ENCODE results near the gene EPS8L3. TPM values are rescaled to one million over a fixed set of nuclear protein-coding genes. Genes with fewer than 3 reads are reported as not detected.

The EPS8L3 gene
- total and polyA plus RNA-seq, 4 donors = 0.09 to 0.38 (median 0.15) TPM; not detected in 1

- no peaks in the 10 kb centered on the region for H3K27me3 ChIP-seq (ENCODE audit: control insufficient read depth in 4 of 4, insufficient read depth in 4 of 4, low read length in 3 of 4)
- WGBS = 91% methylated on average over 1 of the region's 1 CpG
- no peak for DNase-seq (ENCODE audit: low spot score)
- TF ChIP-seq SP1 (IDR thresholded peaks at IDR 0.05) = no peak
- no peak for TF ChIP-seq HNF4G (IDR thresholded peaks at IDR 0.05)
- no peak for TF ChIP-seq FOXA2 (IDR thresholded peaks at IDR 0.05)
- TF ChIP-seq GABPA (IDR thresholded peaks at IDR 0.05 in 1 of 2, conservative IDR thresholded peaks at IDR 0.05 in 1 of 2) = no peak
- TF ChIP-seq FOXA1 (IDR thresholded peaks at IDR 0.05) = no peak
- no peak for TF ChIP-seq NR2F2 (IDR thresholded peaks at IDR 0.05)
- no peak for TF ChIP-seq RAD21 (IDR thresholded peaks at IDR 0.05)
- TF ChIP-seq, protein P1, sequence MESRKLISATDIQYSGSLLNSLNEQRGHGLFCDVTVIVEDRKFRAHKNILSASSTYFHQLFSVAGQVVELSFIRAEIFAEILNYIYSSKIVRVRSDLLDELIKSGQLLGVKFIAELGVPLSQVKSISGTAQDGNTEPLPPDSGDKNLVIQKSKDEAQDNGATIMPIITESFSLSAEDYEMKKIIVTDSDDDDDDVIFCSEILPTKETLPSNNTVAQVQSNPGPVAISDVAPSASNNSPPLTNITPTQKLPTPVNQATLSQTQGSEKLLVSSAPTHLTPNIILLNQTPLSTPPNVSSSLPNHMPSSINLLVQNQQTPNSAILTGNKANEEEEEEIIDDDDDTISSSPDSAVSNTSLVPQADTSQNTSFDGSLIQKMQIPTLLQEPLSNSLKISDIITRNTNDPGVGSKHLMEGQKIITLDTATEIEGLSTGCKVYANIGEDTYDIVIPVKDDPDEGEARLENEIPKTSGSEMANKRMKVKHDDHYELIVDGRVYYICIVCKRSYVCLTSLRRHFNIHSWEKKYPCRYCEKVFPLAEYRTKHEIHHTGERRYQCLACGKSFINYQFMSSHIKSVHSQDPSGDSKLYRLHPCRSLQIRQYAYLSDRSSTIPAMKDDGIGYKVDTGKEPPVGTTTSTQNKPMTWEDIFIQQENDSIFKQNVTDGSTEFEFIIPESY (IDR thresholded peaks at IDR 0.05) = no peak
- TF ChIP-seq, protein P2, sequence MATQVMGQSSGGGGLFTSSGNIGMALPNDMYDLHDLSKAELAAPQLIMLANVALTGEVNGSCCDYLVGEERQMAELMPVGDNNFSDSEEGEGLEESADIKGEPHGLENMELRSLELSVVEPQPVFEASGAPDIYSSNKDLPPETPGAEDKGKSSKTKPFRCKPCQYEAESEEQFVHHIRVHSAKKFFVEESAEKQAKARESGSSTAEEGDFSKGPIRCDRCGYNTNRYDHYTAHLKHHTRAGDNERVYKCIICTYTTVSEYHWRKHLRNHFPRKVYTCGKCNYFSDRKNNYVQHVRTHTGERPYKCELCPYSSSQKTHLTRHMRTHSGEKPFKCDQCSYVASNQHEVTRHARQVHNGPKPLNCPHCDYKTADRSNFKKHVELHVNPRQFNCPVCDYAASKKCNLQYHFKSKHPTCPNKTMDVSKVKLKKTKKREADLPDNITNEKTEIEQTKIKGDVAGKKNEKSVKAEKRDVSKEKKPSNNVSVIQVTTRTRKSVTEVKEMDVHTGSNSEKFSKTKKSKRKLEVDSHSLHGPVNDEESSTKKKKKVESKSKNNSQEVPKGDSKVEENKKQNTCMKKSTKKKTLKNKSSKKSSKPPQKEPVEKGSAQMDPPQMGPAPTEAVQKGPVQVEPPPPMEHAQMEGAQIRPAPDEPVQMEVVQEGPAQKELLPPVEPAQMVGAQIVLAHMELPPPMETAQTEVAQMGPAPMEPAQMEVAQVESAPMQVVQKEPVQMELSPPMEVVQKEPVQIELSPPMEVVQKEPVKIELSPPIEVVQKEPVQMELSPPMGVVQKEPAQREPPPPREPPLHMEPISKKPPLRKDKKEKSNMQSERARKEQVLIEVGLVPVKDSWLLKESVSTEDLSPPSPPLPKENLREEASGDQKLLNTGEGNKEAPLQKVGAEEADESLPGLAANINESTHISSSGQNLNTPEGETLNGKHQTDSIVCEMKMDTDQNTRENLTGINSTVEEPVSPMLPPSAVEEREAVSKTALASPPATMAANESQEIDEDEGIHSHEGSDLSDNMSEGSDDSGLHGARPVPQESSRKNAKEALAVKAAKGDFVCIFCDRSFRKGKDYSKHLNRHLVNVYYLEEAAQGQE (IDR thresholded peaks at IDR 0.05) = no peak
- TF ChIP-seq, protein P3, sequence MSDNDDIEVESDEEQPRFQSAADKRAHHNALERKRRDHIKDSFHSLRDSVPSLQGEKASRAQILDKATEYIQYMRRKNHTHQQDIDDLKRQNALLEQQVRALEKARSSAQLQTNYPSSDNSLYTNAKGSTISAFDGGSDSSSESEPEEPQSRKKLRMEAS (IDR thresholded peaks at IDR 0.05) = no peak
- TF ChIP-seq EGR1 (IDR thresholded peaks at IDR 0.05; ENCODE audit: low read depth in 2 of 2) = no peak
- TF ChIP-seq YY1 (IDR thresholded peaks at IDR 0.05) = no peak
- no peak for TF ChIP-seq TAF1 (conservative IDR thresholded peaks at IDR 0.05)
- TF ChIP-seq RXRA (IDR thresholded peaks at IDR 0.05) = no peak
- no peak for TF ChIP-seq HNF4A (conservative IDR thresholded peaks at IDR 0.05)
- TF ChIP-seq, protein P4, sequence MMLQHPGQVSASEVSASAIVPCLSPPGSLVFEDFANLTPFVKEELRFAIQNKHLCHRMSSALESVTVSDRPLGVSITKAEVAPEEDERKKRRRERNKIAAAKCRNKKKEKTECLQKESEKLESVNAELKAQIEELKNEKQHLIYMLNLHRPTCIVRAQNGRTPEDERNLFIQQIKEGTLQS (IDR thresholded peaks at IDR 0.05) = no peak
- TF ChIP-seq JUND (IDR thresholded peaks at IDR 0.05) = no peak
- no peak for TF ChIP-seq CTCF (IDR thresholded peaks at IDR 0.05; ENCODE audit: low read depth, low read length, missing input control)
- H3K9ac ChIP-seq (ENCODE audit: low read depth in 1 of 2, low read length in 2 of 2) = no peak overlapping the region
- no peaks in the 10 kb centered on the region for H3K4me1 ChIP-seq (ENCODE audit: control insufficient read depth in 4 of 4, insufficient read depth in 4 of 4, low read length in 3 of 4)
- H3K9me3 ChIP-seq (ENCODE audit: control insufficient read depth in 4 of 4, low read length in 3 of 4) = no peaks in the 10 kb centered on the region
- H3K36me3 ChIP-seq (ENCODE audit: control insufficient read depth in 4 of 4, insufficient read depth in 3 of 4, low read depth in 1 of 4, low read length in 3 of 4) = no peaks in the 10 kb centered on the region
- no peak overlapping the region for H3K4me3 ChIP-seq (ENCODE audit: low read depth in 1 of 3, low read length in 3 of 3)
- no peak overlapping the region for H3K27ac ChIP-seq (ENCODE audit: low read depth in 1 of 2, low read length in 2 of 2)
Measured at GRCh38 chr1:109721971-109722370, 41.8 kb downstream of the EPS8L3 start.

All from liver (tissue), 9 donors.